ENCODE results near the gene STUM.
A peak's percentile ranks its signal among the peaks of the same experiment; 100 is the strongest.
"Not testable (repeated sequence)": the region's sequence is repeated elsewhere in the genome, so short reads cannot be mapped to it uniquely, and the experiment has no call there.

STUM gene

DNA sequence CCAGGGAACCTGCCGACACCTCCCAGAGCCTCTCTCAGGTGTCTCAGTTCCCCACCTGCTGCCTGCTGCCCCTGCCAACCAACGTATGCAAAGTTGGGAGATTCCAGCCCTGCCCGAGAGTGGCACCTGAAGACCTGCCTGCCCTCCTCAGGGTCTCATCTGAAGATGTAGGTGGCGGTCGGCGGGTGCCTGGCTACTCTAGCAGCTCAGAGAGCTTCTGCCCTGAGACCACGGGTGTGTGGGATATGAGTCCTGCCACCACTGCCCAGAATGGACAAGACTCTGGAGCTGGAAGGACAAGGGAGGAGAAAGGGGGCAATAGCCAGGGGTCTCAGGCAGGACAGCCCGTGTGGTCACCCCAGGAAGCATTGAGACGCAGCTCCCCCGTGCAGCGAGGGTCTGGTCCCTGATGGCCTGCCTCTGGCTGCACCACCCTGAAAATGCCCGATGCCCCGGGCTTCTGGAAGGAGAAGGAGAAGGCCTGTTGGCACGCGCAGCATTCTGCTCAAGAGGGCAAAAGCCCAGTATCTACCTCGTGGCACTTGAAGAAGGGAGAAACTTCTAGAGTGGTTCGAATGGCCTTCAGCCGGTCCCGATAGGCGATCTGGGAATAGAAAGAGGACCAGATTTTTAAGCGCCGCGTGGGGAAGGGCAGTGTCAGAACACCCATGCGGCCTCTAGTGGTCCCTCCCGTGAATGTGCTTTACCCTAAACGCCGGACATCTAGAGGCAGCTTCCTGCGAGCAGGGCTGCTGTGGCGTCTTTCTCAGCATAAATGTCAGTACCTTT, 88.8 kb downstream of the STUM start:
- DNase-seq (ENCODE audit: low read depth in 2 of 2), result peak; percentile 65
- TF ChIP-seq, protein P1, sequence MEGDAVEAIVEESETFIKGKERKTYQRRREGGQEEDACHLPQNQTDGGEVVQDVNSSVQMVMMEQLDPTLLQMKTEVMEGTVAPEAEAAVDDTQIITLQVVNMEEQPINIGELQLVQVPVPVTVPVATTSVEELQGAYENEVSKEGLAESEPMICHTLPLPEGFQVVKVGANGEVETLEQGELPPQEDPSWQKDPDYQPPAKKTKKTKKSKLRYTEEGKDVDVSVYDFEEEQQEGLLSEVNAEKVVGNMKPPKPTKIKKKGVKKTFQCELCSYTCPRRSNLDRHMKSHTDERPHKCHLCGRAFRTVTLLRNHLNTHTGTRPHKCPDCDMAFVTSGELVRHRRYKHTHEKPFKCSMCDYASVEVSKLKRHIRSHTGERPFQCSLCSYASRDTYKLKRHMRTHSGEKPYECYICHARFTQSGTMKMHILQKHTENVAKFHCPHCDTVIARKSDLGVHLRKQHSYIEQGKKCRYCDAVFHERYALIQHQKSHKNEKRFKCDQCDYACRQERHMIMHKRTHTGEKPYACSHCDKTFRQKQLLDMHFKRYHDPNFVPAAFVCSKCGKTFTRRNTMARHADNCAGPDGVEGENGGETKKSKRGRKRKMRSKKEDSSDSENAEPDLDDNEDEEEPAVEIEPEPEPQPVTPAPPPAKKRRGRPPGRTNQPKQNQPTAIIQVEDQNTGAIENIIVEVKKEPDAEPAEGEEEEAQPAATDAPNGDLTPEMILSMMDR (IDR thresholded peaks at IDR 0.05; ENCODE audit: low read depth, low read length), result peak; percentile 67
- H3K4me3 ChIP-seq (replicated peaks in 1 of 2; ENCODE audit: low read depth in 2 of 2, low read length in 2 of 2), result no peak overlapping the region

DNA sequence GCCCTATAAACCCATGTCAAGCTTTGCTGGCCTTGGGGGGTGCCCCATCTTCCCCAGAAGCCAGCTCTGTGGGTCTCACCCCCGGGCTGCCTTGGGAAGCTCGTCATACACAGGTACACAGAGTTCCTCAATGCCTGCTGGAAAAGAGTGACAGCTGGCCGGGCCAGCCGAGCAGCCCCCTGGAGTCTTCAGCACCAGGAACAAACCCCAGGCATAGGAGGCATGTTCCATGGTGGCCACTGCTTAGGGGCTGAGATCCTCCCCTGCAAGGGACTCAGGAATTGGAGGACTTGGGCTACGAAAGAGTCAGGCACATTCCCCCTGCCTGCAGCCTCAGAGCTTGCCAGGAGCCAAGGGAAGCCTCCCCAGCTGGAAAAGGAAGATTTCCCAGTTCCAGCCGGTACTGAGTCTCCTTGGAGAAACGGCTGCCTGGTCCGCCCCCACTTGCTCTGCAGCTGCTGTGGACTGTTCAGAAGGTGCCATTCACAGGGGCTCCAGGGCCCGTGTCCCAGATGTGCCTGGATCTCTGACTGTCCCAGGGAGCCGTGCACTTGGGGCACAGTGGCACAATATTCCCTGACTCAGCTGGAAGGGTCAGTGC, 89.5 kb downstream of the STUM start:
- H3K4me3 ChIP-seq (replicated peaks in 1 of 2; ENCODE audit: low read depth in 2 of 2, low read length in 2 of 2), result no peak overlapping the region
- DNase-seq (ENCODE audit: low read depth in 2 of 2), result no peak
- TF ChIP-seq, protein P1 (IDR thresholded peaks at IDR 0.05; ENCODE audit: low read depth, low read length), result no peak

DNA sequence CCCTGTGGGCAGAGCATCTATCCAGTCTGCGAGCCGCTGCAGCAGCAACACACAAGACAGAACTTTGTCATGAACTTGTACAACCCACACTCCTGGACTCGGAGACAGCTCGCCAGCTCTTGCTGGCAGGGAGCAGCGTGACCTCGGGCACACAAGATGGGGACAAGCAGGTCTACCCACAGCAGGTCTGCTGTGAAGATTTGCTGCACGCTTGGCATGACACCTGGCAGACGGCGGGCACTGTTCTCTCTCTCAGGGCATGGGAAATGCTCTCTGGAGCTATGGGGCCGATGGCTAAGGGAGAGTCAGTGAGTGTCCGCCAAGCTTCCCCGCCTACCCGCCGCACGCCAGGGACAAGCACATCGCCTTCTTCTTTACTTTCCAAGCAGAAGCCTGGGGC, 90.0 kb downstream of the STUM start:
- DNase-seq (ENCODE audit: low read depth in 2 of 2), result no peak
- TF ChIP-seq, protein P1 (IDR thresholded peaks at IDR 0.05; ENCODE audit: low read depth, low read length), result no peak
- no peak overlapping the region for H3K4me3 ChIP-seq (replicated peaks in 1 of 2; ENCODE audit: low read depth in 2 of 2, low read length in 2 of 2)

DNA sequence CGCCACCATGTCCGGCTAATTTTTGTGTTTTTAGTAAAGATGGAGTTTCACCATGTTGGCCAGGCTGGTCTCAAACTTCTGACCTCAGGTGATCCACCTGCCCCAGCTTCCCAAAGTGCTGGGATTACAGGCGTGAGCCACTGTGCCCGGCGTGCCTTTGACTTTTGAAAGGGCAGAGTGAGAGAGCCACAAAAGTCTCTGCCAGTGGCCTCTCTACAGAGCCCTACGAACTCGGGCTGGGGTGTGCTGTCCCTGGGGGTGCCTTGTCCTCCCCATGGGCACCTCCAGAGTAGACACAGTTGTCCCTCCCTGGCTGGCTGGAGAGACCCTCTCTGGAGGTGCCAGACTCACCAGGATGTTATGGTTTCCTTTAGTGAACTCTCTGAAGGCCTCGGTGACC, 90.6 kb downstream of the STUM start:
- not testable (repeated sequence) for H3K4me3 ChIP-seq (replicated peaks in 1 of 2; ENCODE audit: low read depth in 2 of 2, low read length in 2 of 2); DNase-seq (ENCODE audit: low read depth in 2 of 2)

DNA sequence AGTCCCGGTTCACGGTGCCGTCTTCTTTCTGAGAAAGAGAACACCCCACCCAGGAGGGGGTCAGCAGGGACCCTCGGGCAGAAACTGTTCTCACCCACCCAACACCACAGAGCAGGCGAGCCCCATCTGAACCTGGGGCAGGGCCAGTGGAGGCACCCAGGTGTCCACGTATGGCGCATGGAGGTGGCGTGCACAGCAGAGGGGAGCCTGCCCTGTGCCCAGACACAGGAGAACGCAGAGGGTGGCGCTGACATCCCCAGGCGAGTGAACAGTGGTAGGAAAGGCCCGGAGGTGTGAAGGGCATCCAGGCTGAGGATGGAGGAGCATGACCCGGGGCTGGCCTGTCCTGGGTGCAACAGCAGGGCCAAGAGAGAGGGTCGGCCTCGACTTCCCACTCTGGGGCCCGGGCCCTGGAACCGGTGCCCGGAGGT, 91.1 kb downstream of the STUM start:
- TF ChIP-seq, protein P1 (IDR thresholded peaks at IDR 0.05; ENCODE audit: low read depth, low read length), result no peak
- DNase-seq (ENCODE audit: low read depth in 2 of 2), result no peak
- no peak overlapping the region for H3K4me3 ChIP-seq (replicated peaks in 1 of 2; ENCODE audit: low read depth in 2 of 2, low read length in 2 of 2)

DNA sequence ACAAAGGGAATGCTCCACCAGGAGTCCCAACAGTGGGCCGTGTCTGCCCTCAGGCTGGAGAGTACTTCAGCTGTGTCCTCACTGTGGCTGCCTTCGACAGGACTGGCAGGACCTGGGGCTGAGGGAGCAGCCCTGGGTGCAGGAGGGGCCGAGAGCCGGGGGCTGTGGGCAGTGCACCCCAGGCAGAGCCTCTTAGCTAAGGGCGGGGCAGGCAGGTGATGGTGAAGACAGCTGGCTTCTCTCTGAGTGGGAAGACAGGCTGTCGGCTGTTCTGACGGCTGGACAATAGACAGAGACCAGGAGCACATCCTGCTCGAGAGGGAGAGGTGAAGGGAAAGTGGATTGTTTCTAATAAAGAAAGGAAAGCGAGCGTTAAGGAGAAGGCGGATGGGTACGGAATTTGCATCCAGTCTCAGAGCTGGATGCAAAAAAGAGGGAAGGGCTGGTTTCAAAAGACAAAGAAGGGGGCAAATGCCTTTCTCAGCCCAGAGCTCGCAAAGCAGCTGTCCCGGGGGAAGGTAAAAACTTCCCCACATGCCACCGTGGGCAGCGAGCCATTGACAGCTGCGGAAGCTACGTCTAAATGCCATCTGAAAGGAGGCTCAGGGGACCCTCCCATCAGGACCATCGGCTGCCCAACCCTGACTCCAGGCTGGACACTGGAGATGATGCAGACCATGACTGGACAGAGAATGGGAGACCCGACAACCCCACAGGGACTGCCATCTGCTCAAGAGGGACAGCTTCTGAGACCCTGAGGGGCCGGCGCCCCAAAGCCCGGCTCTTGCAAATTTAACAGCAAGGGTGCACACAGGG, 92.0 kb downstream of the STUM start:
- no peak for DNase-seq (ENCODE audit: low read depth in 2 of 2)
- TF ChIP-seq, protein P1 (IDR thresholded peaks at IDR 0.05; ENCODE audit: low read depth, low read length), result no peak
- no peak overlapping the region for H3K4me3 ChIP-seq (replicated peaks in 1 of 2; ENCODE audit: low read depth in 2 of 2, low read length in 2 of 2)

DNA sequence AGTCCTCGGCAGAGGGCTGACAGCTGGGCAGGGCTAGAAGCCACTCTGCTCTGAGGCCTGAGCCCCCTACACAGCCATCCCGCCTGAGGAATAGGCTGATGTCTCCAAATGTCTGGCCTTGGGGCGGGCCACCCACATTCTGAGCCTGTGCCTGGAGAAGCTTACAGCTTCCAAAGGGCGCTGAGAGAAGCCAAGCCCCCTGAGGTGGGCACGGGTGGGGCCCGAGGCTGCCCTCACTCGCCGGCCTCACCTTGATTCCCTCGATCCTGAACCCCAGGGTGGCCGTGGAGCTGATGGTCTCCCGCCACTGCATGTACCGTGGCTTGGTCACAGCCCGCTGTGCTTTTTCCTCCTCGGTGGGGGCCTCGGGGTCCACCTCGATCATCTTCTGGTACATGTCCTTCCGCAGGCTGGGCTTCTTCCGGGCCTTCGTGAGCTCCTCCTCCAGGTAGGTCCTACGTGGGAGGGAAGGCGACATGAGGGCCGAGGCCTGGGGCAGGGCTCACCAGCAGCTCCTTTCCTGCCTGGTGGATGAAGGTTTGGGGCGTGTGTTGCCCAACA, 93.2 kb downstream of the STUM start:
- DNase-seq (ENCODE audit: low read depth in 2 of 2), result no peak
- no peak overlapping the region for H3K4me3 ChIP-seq (replicated peaks in 1 of 2; ENCODE audit: low read depth in 2 of 2, low read length in 2 of 2)
- TF ChIP-seq, protein P1 (IDR thresholded peaks at IDR 0.05; ENCODE audit: low read depth, low read length), result no peak

Measured in cardiac fibroblast (primary cell).